Body of pancreas (tissue), 4 donors: ENCODE results near the gene RARA. TPM values are rescaled to one million over a fixed set of nuclear protein-coding genes. Genes with fewer than 3 reads are reported as not detected.
A peak's percentile ranks its signal among the peaks of the same experiment; 100 is the strongest.

Experiments
- ATAC-seq: fragments of 150-250 bp; one replicate; pipeline ENCODE4 v1.9.1; 2016
- DNase-seq, 4 donors: peaks; one replicate each; pipeline ENCODE4 v3.0.0-alpha.2; 2019
- H3K27ac ChIP-seq, 4 donors: fragments of 200-600 bp; sonication (generic); 1 replicate in 3 of 4; 2 replicates in 1 of 4; pipeline versions ENCODE4 v1.5.1 to v1.6.1; 2016 to 2019; ENCODE audit warnings: mild to moderate bottlenecking in 1 of 4, mixed read lengths in 1 of 4, moderate library complexity in 1 of 4
- H3K27me3 ChIP-seq, 2 donors: fragments of 200-600 bp; sonication (generic); one replicate each; pipeline ENCODE4 v1.6.0; 2016; ENCODE audit warnings: mild to moderate bottlenecking in 1 of 2
- H3K36me3 ChIP-seq, 2 donors: fragments of 200-600 bp; sonication (generic); replicated peaks in 1 of 2; 2 replicates each; pipeline ENCODE4 v1.5.1; 2016; ENCODE audit warnings: low read depth in 2 of 2; ENCODE audit not compliant: insufficient read depth in 1 of 2
- H3K4me1 ChIP-seq: fragments of 200-600 bp; sonication (generic); one replicate; pipeline ENCODE4 v1.6.0; 2016
- H3K4me3 ChIP-seq, 2 donors: fragments of 200-600 bp; sonication (generic); 1 replicate in 1 of 2; 2 replicates in 1 of 2; pipeline ENCODE4 v1.5.1; 2016 to 2019
- H3K9me3 ChIP-seq, 3 donors: fragments of 200-600 bp; sonication (generic); 1 replicate in 2 of 3; 2 replicates in 1 of 3; pipeline ENCODE4 v1.5.1; 2016
- POLR2A ChIP-seq, 3 donors: fragments of 450-650 bp; IDR thresholded peaks; one replicate each; pipeline ENCODE4 v1.6.1; 2016; ENCODE audit warnings: antibody characterized with exemption in 3 of 3, mild to moderate bottlenecking in 2 of 3
- WGBS, 2 donors: methylation state at CpG; one replicate each; pipeline ENCODE4 v1.1.5; 2017; 5-methylcytosine and 5-hydroxymethylcytosine counted together
- intact Hi-C: fragments of 100-400 bp; cut with DNase I; formaldehyde crosslinking; loops from one replicate; pipeline ENCODE4 v1.15.1; 2023
- total RNA-seq, 2 donors: library from RNA; depleted of rRNA; stranded (reverse); fragments of >200 nt; gene quantifications; one replicate each; pipeline ENCODE4 v1.1.0, GENCODE V29; 2016
- TF ChIP-seq, protein P1 (sequence below), 7 experiments: fragments of 450-650 bp in 4 of 7; fragments of 200-600 bp in 3 of 7; sonication (generic) in 3 of 7; IDR thresholded peaks; one replicate each; pipeline ENCODE4 v1.5.1; 2016 to 2019; ENCODE audit warnings: antibody characterized with exemption in 7 of 7

Gene RARA
- total RNA-seq, 2 donors from 2014 or later, result 11.4 to 13.8 TPM

DNA sequence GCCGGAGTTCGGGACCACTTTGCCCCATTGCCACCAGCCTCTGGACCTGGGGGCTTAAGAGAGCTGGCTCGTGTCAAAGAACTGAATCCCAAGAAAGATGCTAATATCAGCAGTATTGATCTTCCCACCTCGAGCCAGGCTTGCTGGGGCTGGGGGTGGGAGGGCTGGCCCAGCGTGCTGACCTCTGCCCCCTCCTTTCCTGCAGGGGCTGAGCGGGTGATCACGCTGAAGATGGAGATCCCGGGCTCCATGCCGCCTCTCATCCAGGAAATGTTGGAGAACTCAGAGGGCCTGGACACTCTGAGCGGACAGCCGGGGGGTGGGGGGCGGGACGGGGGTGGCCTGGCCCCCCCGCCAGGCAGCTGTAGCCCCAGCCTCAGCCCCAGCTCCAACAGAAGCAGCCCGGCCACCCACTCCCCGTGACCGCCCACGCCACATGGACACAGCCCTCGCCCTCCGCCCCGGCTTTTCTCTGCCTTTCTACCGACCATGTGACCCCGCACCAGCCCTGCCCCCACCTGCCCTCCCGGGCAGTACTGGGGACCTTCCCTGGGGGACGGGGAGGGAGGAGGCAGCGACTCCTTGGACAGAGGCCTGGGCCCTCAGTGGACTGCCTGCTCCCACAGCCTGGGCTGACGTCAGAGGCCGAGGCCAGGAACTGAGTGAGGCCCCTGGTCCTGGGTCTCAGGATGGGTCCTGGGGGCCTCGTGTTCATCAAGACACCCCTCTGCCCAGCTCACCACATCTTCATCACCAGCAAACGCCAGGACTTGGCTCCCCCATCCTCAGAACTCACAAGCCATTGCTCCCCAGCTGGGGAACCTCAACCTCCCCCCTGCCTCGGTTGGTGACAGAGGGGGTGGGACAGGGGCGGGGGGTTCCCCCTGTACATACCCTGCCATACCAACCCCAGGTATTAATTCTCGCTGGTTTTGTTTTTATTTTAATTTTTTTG, 47.1 kb downstream of the RARA start:
- Histone ChIP-seq H3K27me3 (no peaks in the 10 kb centered on the region), H3K9me3 (no peaks in the 10 kb centered on the region), H3K27ac (no peak overlapping the region), H3K36me3 (peaks cover 0 to 10% of the 10 kb centered on the region in 2 donors), H3K4me3 (no peak overlapping the region), H3K4me1 (peaks cover 12% of the 10 kb centered on the region)
- TF ChIP-seq, protein P1, sequence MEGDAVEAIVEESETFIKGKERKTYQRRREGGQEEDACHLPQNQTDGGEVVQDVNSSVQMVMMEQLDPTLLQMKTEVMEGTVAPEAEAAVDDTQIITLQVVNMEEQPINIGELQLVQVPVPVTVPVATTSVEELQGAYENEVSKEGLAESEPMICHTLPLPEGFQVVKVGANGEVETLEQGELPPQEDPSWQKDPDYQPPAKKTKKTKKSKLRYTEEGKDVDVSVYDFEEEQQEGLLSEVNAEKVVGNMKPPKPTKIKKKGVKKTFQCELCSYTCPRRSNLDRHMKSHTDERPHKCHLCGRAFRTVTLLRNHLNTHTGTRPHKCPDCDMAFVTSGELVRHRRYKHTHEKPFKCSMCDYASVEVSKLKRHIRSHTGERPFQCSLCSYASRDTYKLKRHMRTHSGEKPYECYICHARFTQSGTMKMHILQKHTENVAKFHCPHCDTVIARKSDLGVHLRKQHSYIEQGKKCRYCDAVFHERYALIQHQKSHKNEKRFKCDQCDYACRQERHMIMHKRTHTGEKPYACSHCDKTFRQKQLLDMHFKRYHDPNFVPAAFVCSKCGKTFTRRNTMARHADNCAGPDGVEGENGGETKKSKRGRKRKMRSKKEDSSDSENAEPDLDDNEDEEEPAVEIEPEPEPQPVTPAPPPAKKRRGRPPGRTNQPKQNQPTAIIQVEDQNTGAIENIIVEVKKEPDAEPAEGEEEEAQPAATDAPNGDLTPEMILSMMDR (IDR thresholded peaks at IDR 0.05), result no peak
- no peak for TF ChIP-seq POLR2A (IDR thresholded peaks at IDR 0.05)
- whole genome bisulfite sequencing, 2 donors, result 74 to 84% methylated on average over 19 to 25 of the region's 33 CpGs
- DNase-seq (no peak), ATAC-seq (no peak)
- intact Hi-C loops, result loop anchor here (10.0 kb wide), 1 partner anchor 151 kb away; no protein-coding TSS in a partner anchor

DNA sequence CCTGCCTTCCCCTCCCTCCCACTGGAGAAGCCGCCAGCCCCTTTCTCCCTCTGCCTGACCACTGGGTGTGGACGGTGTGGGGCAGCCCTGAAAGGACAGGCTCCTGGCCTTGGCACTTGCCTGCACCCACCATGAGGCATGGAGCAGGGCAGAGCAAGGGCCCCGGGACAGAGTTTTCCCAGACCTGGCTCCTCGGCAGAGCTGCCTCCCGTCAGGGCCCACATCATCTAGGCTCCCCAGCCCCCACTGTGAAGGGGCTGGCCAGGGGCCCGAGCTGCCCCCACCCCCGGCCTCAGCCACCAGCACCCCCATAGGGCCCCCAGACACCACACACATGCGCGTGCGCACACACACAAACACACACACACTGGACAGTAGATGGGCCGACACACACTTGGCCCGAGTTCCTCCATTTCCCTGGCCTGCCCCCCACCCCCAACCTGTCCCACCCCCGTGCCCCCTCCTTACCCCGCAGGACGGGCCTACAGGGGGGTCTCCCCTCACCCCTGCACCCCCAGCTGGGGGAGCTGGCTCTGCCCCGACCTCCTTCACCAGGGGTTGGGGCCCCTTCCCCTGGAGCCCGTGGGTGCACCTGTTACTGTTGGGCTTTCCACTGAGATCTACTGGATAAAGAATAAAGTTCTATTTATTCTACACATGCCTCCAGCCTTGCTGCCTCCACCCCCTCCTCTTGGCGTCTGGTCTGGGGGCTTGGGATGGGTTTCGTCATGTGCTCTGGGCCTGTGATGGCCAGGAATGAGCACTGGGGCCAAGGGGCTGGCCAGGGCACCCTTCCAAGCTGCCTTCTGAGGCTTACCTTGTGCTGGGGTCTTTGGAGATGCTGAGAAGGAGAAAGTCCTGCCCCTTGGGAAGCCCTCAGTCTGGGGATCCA, 48.3 kb downstream of the RARA start:
- ATAC-seq, result no peak
- Histone ChIP-seq H3K4me3 (no peak overlapping the region), H3K27me3 (no peaks in the 10 kb centered on the region), H3K4me1 (peaks cover 12% of the 10 kb centered on the region), H3K36me3 (peaks cover 0 to 5% of the 10 kb centered on the region in 2 donors), H3K27ac (no peak overlapping the region), H3K9me3 (no peaks in the 10 kb centered on the region)
- TF ChIP-seq, protein P1 (IDR thresholded peaks at IDR 0.05), result no peak
- TF ChIP-seq POLR2A (IDR thresholded peaks at IDR 0.05), result no peak
- WGBS, 2 donors, result 46 to 55% methylated on average over 4 to 16 of the region's 19 CpGs
- intact Hi-C loops, result loop anchor here (10.0 kb wide), 1 partner anchor 152 kb away; no protein-coding TSS in a partner anchor
- DNase-seq, result no peak

DNA sequence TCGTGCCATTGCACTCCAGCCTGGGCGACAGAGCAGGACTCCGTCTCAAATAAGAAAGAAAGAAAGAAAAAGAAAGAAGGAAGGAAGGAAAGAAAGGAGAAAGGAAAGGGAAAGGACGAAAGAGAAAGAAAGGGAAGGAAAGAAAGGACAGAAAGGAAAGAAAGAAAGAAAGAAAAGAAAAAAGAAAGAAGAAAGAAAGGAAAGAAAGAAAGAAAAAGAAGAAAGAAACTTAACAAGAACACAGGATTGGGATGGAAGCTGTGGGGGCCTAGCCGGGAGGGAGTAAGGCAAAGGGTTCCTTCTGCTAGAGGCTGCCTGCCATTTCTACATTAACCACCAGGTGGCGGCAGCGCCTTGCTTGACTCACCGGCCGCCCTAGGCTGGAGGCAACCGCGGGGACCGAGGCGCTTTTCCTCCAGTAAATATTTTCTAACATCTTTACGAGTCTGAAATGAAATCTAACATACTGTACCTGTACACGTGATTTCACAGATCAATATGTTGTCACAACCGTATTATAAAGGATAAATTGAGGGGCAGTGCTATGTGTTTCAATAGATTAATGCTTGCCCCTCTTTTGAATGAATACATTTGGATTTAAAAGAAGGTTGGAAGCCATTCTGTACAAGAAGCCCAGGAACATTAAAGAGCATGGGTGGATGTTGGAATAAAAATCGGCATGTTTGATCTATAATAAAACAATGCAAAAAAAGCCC, 49.5 kb downstream of the RARA start:
- ATAC-seq (peak; percentile 71), DNase-seq (peak; percentile 89 to 96 (median 90))
- intact Hi-C loops, result loop anchor here (10.0 kb wide), 1 partner anchor 154 kb away; no protein-coding TSS in a partner anchor
- Histone ChIP-seq H3K4me1 (peaks cover 18% of the 10 kb centered on the region), H3K9me3 (no peaks in the 10 kb centered on the region), H3K36me3 (peaks cover 0 to 2% of the 10 kb centered on the region in 2 donors), H3K27ac (no peak overlapping the region), H3K4me3 (no peak overlapping the region), H3K27me3 (no peaks in the 10 kb centered on the region)
- 9% methylated on average over 17 of the region's 17 CpGs for WGBS, 2 donors
- TF ChIP-seq, protein P1 (IDR thresholded peaks at IDR 0.05), result peak; percentile 91 to 99 (median 96)
- TF ChIP-seq POLR2A (IDR thresholded peaks at IDR 0.05), result no peak

DNA sequence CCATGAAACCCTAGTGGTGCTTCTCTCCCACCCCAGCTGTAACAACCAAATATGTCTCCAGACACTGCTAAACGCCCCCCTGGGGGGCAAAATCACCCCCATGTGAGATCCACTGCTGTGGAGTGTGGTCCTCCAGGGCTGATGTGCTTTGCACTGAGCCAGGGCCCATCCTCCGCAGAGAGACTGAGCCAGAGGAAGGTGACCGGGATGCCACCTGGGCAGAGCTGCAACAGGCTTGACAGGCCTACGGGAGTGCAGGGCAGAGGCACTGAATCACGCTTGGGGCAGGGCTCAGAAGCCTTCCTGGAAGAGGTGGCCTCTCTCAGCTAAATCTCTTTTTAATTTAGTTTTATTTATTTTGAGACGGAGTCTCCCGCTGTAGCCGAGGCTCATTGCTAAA, 51.1 kb downstream of the RARA start:
- peaks cover 21% of the 10 kb centered on the region for H3K4me1 ChIP-seq
- no peak overlapping the region for H3K4me3 ChIP-seq
- H3K27me3 ChIP-seq, result no peaks in the 10 kb centered on the region
- DNase-seq (no peak), ATAC-seq (no peak)
- H3K27ac ChIP-seq, result no peak overlapping the region
- peaks cover 0 to 2% of the 10 kb centered on the region in 2 donors for H3K36me3 ChIP-seq
- 75 to 93% methylated on average over 7 to 8 of the region's 8 CpGs for WGBS, 2 donors
- intact Hi-C loops, result loop anchor here (5.0 to 10.0 kb wide), 3 partner anchors 75 to 205 kb away; partner anchors contain the start of gene CCR7
- TF ChIP-seq, protein P1 (IDR thresholded peaks at IDR 0.05), result no peak
- TF ChIP-seq POLR2A (IDR thresholded peaks at IDR 0.05), result no peak
- no peaks in the 10 kb centered on the region for H3K9me3 ChIP-seq
